Mesothelial cell of epicardium (in vitro differentiated cells): ENCODE data around the gene MYO5B. TPM values are rescaled to one million over a fixed set of nuclear protein-coding genes. Genes with fewer than 3 reads are reported as not detected.
A peak's percentile ranks its signal among the peaks of the same experiment; 100 is the strongest.
"Not testable (repeated sequence)": the region's sequence is repeated elsewhere in the genome, so short reads cannot be mapped to it uniquely, and the experiment has no call there.

ENCODE experiments used
- DNase-seq, 2 experiments: peaks; one replicate each; pipeline ENCODE4 v3.0.0; 2021; ENCODE audit warnings: low spot score in 2 of 2; ENCODE audit not compliant: unreplicated experiment in 2 of 2
- H3K27ac Mint-ChIP-seq: 2 replicates; pipeline ENCODE4 v1.8.0; 2021; ENCODE audit warnings: mixed read lengths
- H3K27me3 Mint-ChIP-seq: 2 replicates; pipeline ENCODE4 v1.8.0; 2021; ENCODE audit warnings: low read depth, mixed read lengths
- H3K36me3 Mint-ChIP-seq: 2 replicates; pipeline ENCODE4 v1.8.0; 2021; ENCODE audit warnings: mixed read lengths
- H3K4me1 Mint-ChIP-seq: 2 replicates; pipeline ENCODE4 v1.8.0; 2021; ENCODE audit warnings: mixed read lengths
- H3K4me3 Mint-ChIP-seq: 2 replicates; pipeline ENCODE4 v1.8.0; 2021; ENCODE audit warnings: mild to moderate bottlenecking, moderate library complexity, mixed read lengths
- H3K9me3 Mint-ChIP-seq: 2 replicates; pipeline ENCODE4 v1.8.0; 2021; ENCODE audit warnings: mixed read lengths
- CTCF ChIP-seq: fragments of 200-600 bp; sonication (generic); IDR thresholded peaks from one replicate; pipeline ENCODE4 v1.5.0; 2021; ENCODE audit warnings: antibody characterized with exemption; ENCODE audit not compliant: unreplicated experiment
- total RNA-seq: library from RNA; stranded (reverse); gene quantifications from 3 replicates; pipeline ENCODE4 v1.2.1, GENCODE V29; 2021

MYO5B gene
- total RNA-seq, 1 donor from 2014 or later = 15.1 TPM

- DNase-seq = no peak
- Mint-ChIP-seq H3K4me3 (no peak overlapping the region), H3K9me3 (no peaks in the 10 kb centered on the region), H3K36me3 (peaks cover 4% of the 10 kb centered on the region), H3K27me3 (no peaks in the 10 kb centered on the region), H3K4me1 (peaks cover 11% of the 10 kb centered on the region), H3K27ac (no peak overlapping the region)
- TF ChIP-seq CTCF = no peak
Observed at GRCh38 chr18:49839012-49839411, 355.9 kb downstream of the MYO5B start.

DNA sequence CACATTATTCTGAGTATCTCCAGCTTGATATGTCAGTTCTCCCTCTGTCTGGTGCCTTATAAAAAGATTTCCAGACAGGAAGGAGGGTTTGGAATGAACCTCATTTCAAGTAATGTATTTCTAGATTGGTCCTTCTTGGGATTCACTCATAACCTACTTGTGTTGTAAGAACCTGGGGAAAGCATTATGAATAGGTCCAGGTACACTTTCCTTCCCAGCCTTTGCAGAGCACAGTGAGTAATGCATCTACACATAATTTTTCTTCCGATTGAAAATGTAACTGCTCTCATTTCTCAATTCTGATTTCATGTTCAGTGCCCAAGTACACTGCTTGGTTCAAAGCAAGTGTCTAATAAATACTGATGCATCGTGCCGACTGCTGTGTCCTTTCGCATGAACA, 356.6 kb downstream of the MYO5B start:
- TF ChIP-seq CTCF = no peak
- DNase-seq = no peak
- Mint-ChIP-seq H3K27ac (no peak overlapping the region), H3K4me3 (no peak overlapping the region), H3K4me1 (peaks cover 11% of the 10 kb centered on the region), H3K27me3 (no peaks in the 10 kb centered on the region), H3K36me3 (peaks cover 4% of the 10 kb centered on the region), H3K9me3 (no peaks in the 10 kb centered on the region)

DNA sequence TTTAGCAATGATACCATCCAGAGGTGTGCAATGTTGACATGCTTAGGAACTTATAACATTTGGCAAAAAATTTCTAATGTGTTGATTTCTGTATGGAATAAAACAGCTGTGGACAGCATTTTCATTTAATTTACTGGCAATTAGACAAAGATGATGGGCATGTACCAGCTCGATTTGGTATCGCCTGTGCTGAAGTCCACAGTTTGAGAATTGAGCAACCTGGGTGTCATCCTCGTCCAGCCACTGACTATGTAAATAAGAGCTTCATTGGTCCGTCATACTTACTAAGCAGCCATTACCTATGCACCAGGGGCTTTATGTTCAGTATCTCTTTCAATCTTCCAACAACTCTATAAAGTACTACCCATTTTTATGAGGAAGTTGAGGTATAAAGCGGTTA, 357.1 kb downstream of the MYO5B start:
- H3K36me3 Mint-ChIP-seq = peaks cover 4% of the 10 kb centered on the region
- H3K27me3 Mint-ChIP-seq = no peaks in the 10 kb centered on the region
- TF ChIP-seq CTCF = no peak
- DNase-seq = no peak
- no peaks in the 10 kb centered on the region for H3K9me3 Mint-ChIP-seq
- H3K4me3 Mint-ChIP-seq = no peak overlapping the region
- H3K4me1 Mint-ChIP-seq = peaks cover 11% of the 10 kb centered on the region
- no peak overlapping the region for H3K27ac Mint-ChIP-seq

GRCh38 chr18:49837316-49837835, 357.6 kb downstream of the MYO5B start:
- peaks cover 10% of the 10 kb centered on the region for H3K4me1 Mint-ChIP-seq
- not testable (repeated sequence) for DNase-seq, H3K9me3 Mint-ChIP-seq

DNA sequence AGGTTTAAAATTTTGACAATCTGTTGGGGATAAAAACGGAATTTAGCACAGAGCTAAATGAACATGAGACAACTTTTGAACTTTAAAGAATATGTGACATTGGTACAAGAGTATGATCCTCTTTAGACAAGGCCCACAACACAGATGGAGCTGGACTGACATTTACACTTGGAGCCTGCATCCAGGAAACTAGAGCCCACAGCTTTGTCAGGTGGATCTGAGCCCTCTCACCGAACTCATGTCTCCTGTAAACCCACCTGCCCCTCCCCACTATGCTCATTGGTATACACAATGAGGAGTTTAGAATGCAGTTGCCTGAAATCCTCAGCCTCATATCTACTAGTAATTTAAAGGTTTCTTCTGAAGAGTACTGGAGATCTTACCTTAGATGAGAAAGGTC, 359.5 kb downstream of the MYO5B start:
- no peaks in the 10 kb centered on the region for H3K27me3 Mint-ChIP-seq
- peaks cover 8% of the 10 kb centered on the region for H3K36me3 Mint-ChIP-seq
- H3K27ac Mint-ChIP-seq = peak overlapping the region; percentile 48
- DNase-seq = no peak
- peaks cover 8% of the 10 kb centered on the region for H3K4me1 Mint-ChIP-seq
- no peak for TF ChIP-seq CTCF
- H3K9me3 Mint-ChIP-seq = no peaks in the 10 kb centered on the region
- H3K4me3 Mint-ChIP-seq = no peak overlapping the region

More at GRCh38 chr18:49837316-49837835, 357.6 kb downstream of the MYO5B start:
- not testable (repeated sequence) for H3K4me3 Mint-ChIP-seq, H3K27ac Mint-ChIP-seq, H3K36me3 Mint-ChIP-seq, H3K27me3 Mint-ChIP-seq

DNA sequence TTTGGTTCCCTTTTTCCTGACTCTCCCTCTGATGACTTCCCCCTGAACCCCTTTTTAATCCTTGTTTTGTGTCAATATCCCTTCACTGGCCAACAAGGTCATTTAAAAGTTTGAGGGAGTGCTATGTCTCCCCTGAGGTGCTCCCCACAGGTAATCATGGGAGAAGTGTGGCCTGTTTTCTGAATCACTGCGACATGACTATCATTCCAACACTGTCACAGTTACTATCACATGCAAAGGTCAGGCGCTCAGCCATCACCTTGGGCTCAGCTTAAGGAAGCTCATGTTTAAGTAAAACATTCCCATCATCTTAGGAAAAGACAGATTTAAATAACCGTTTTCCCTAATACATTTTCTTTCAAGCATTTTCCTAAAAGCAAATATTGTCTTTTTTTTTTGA, 360.7 kb downstream of the MYO5B start:
- H3K9me3 Mint-ChIP-seq = peaks cover 9% of the 10 kb centered on the region
- peaks cover 18% of the 10 kb centered on the region for H3K36me3 Mint-ChIP-seq
- peaks cover 8% of the 10 kb centered on the region for H3K4me1 Mint-ChIP-seq
- no peak overlapping the region for H3K4me3 Mint-ChIP-seq
- peak overlapping the region; percentile 48 for H3K27ac Mint-ChIP-seq
- TF ChIP-seq CTCF = no peak
- DNase-seq = no peak
- no peaks in the 10 kb centered on the region for H3K27me3 Mint-ChIP-seq
